HG03442 (cell line): ENCODE measurements around the gene GPC6.

Experiments used
- ATAC-seq: cut with Tn5 transposase; IDR thresholded peaks from one replicate; pipeline ENCODE4 v1.9.1; 2021; ENCODE audit warnings: mild to moderate bottlenecking, moderate library complexity; ENCODE audit not compliant: unreplicated experiment

GPC6 gene

GRCh38 chr13:93811738-93812112 is 585.1 kb downstream of the GPC6 start:
- no peak for ATAC-seq

GRCh38 chr13:93814658-93815057 is 588.1 kb downstream of the GPC6 start:
- ATAC-seq: no peak

GRCh38 chr13:93818345-93818744 is 591.7 kb downstream of the GPC6 start:
- no peak for ATAC-seq

GRCh38 chr13:93819331-93819890 is 592.8 kb downstream of the GPC6 start:
- no peak for ATAC-seq

GRCh38 chr13:93824286-93824685 is 597.7 kb downstream of the GPC6 start:
- ATAC-seq: no peak

- no peak for ATAC-seq
Observed at GRCh38 chr13:93834051-93834450, 607.4 kb downstream of the GPC6 start.

GRCh38 chr13:93843082-93843481 is 616.5 kb downstream of the GPC6 start:
- ATAC-seq: no peak

GRCh38 chr13:93847162-93847561 is 620.6 kb downstream of the GPC6 start:
- ATAC-seq: peak; percentile 61

GRCh38 chr13:93848247-93848646 is 621.6 kb downstream of the GPC6 start:
- ATAC-seq: no peak

GRCh38 chr13:93851236-93851635 is 624.6 kb downstream of the GPC6 start:
- no peak for ATAC-seq

- no peak for ATAC-seq
Observed at GRCh38 chr13:93853912-93854311, 627.3 kb downstream of the GPC6 start.

GRCh38 chr13:93857126-93857525 is 630.5 kb downstream of the GPC6 start:
- no peak for ATAC-seq

GRCh38 chr13:93859716-93860115 is 633.1 kb downstream of the GPC6 start:
- no peak for ATAC-seq

- ATAC-seq: no peak
Observed at GRCh38 chr13:93861818-93862217, 635.2 kb downstream of the GPC6 start.

GRCh38 chr13:93862259-93862658 is 635.7 kb downstream of the GPC6 start:
- ATAC-seq: no peak

GRCh38 chr13:93865235-93865634 is 638.6 kb downstream of the GPC6 start:
- ATAC-seq: no peak

- no peak for ATAC-seq
Observed at GRCh38 chr13:93867481-93867880, 640.9 kb downstream of the GPC6 start.

- ATAC-seq: no peak
Observed at GRCh38 chr13:93872376-93872775, 645.8 kb downstream of the GPC6 start.

GRCh38 chr13:93872786-93873347 is 646.3 kb downstream of the GPC6 start:
- ATAC-seq: no peak

GRCh38 chr13:93875547-93875946 is 648.9 kb downstream of the GPC6 start:
- no peak for ATAC-seq

GRCh38 chr13:93876236-93876635 is 649.6 kb downstream of the GPC6 start:
- no peak for ATAC-seq

GRCh38 chr13:93878675-93879074 is 652.1 kb downstream of the GPC6 start:
- no peak for ATAC-seq

GRCh38 chr13:93881411-93881810 is 654.8 kb downstream of the GPC6 start:
- ATAC-seq: no peak
